ENCODE results near the gene FN3K. TPM values are rescaled to one million over a fixed set of nuclear protein-coding genes. Genes with fewer than 3 reads are reported as not detected.

FN3K gene
- total and polyA plus RNA-seq, 2 of the 13 experiments (the other 11 are each of a cell fraction or from before 2014, with no cell fraction given) = 3.5 to 12.2 TPM

- TF ChIP-seq AGO1 (IDR thresholded peaks at IDR 0.05; ENCODE audit: low read depth, low read length, poor library complexity, severe bottlenecking) = no peak
- 0 out of 2 replicates have a peak, but pooled peaks have one; percentile 6 for TF ChIP-seq POGK (CRISPR knock-in tag; conservative IDR thresholded peaks at IDR 0.05)
- no peak for TF ChIP-seq ZIK1 (CRISPR knock-in tag; IDR thresholded peaks at IDR 0.05; ENCODE audit: borderline replicate concordance, low read depth)
- no peak for TF ChIP-seq ZNF225 (CRISPR knock-in tag; IDR thresholded peaks at IDR 0.05)
- no peak for TF ChIP-seq NR2F6 (IDR thresholded peaks at IDR 0.05)
- TF ChIP-seq NR2F6 (CRISPR knock-in tag; IDR thresholded peaks at IDR 0.05) = no peak
- TF ChIP-seq ZNF580 (CRISPR knock-in tag; IDR thresholded peaks at IDR 0.05; ENCODE audit: borderline replicate concordance, low read depth) = no peak
- no peak for TF ChIP-seq NR1H2 (CRISPR knock-in tag; IDR thresholded peaks at IDR 0.05; ENCODE audit: borderline replicate concordance, low read depth)
- TF ChIP-seq RXRA (CRISPR knock-in tag; IDR thresholded peaks at IDR 0.05) = 0 out of 2 replicates have a peak, but pooled peaks have one; percentile 9
- no peak for TF ChIP-seq ZFAT (CRISPR knock-in tag; conservative IDR thresholded peaks at IDR 0.05)
- no peak for TF ChIP-seq TP53 (CRISPR knock-in tag; conservative IDR thresholded peaks at IDR 0.05)
- no peak for TF ChIP-seq TEAD3 (CRISPR knock-in tag; optimal IDR thresholded peaks at IDR 0.05; ENCODE audit: borderline replicate concordance)
- no peak for TF ChIP-seq MXD3 (CRISPR knock-in tag; IDR thresholded peaks at IDR 0.05)
- TF ChIP-seq FOXC1 (CRISPR knock-in tag; IDR thresholded peaks at IDR 0.05; ENCODE audit: borderline replicate concordance) = no peak
- peak; percentile 5; the same call in 1 of the 2 replicates for TF ChIP-seq BORCS8-MEF2B (CRISPR knock-in tag; IDR thresholded peaks at IDR 0.05)
- TF ChIP-seq ZUFSP (CRISPR knock-in tag; IDR thresholded peaks at IDR 0.05; ENCODE audit: borderline replicate concordance) = no peak
- TF ChIP-seq ZNF562 (CRISPR knock-in tag; IDR thresholded peaks at IDR 0.05; ENCODE audit: borderline replicate concordance) = no peak
- no peak for TF ChIP-seq CC2D1A (CRISPR knock-in tag; IDR thresholded peaks at IDR 0.05)
- no peak for TF ChIP-seq ZNF10 (CRISPR knock-in tag; IDR thresholded peaks at IDR 0.05; ENCODE audit: borderline replicate concordance, low read depth)
- no peak for TF ChIP-seq ZNF280B (CRISPR knock-in tag; IDR thresholded peaks at IDR 0.05; ENCODE audit: borderline replicate concordance)
- TF ChIP-seq ZNF543 (CRISPR knock-in tag; IDR thresholded peaks at IDR 0.05) = no peak; the same call in 1 of the 2 replicates
- TF ChIP-seq SNAPC5 (CRISPR knock-in tag; IDR thresholded peaks at IDR 0.05; ENCODE audit: borderline replicate concordance) = no peak
- no peak for TF ChIP-seq ZNF781 (CRISPR knock-in tag; IDR thresholded peaks at IDR 0.05; ENCODE audit: borderline replicate concordance, not compliant biosample characterization)
- TF ChIP-seq ZNF354B (CRISPR knock-in tag; IDR thresholded peaks at IDR 0.05) = no peak
These were observed 37.1 kb upstream of the FN3K start, which contains the start of gene RAB40B (continued) for GRCh38 chr17:82698065-82698973.
